GM12873 (cell line): ENCODE measurements around the gene SPATA31A3.
"Not testable (repeated sequence)": the region's sequence is repeated elsewhere in the genome, so short reads cannot be mapped to it uniquely, and the experiment has no call there.

ENCODE experiments used
- TF ChIP-seq, protein P1 (sequence below): IDR thresholded peaks from 2 replicates; pipeline ENCODE4 v1.5.1; 2012; ENCODE audit warnings: low read depth, mild to moderate bottlenecking, moderate library complexity, low read length, control low read depth; ENCODE audit not compliant: insufficient read depth; ENCODE audit errors: missing control alignments

Gene SPATA31A3

DNA sequence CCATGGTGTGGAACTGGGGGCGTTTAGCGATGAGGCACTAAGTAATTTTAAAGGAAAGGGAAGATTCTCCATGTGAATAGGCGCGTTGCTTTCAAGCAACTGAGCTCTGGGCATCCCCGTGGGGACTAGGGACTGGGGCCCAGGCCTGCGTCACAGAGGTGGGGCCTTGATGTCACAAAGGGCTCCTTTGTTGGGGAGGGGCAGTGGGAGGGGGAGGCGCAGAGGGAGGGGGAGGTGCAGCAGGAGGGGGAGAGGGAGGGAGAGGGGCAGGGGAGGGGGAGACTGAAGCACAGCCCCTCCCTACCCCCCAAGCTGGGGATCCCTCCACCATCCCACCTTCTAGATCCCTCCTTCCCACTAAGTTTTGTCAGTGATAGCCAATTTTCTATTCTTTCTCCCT lies at the start of gene SPATA31A3:
SPATA31A3 (minus strand) TSS at position 101 of the 400 bp plus-strand sequence; CDS start at position 72, 29 bp downstream.
- TF ChIP-seq, protein P1, sequence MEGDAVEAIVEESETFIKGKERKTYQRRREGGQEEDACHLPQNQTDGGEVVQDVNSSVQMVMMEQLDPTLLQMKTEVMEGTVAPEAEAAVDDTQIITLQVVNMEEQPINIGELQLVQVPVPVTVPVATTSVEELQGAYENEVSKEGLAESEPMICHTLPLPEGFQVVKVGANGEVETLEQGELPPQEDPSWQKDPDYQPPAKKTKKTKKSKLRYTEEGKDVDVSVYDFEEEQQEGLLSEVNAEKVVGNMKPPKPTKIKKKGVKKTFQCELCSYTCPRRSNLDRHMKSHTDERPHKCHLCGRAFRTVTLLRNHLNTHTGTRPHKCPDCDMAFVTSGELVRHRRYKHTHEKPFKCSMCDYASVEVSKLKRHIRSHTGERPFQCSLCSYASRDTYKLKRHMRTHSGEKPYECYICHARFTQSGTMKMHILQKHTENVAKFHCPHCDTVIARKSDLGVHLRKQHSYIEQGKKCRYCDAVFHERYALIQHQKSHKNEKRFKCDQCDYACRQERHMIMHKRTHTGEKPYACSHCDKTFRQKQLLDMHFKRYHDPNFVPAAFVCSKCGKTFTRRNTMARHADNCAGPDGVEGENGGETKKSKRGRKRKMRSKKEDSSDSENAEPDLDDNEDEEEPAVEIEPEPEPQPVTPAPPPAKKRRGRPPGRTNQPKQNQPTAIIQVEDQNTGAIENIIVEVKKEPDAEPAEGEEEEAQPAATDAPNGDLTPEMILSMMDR, result not testable (repeated sequence)
